HG03103 (cell line): Measurements from ENCODE around the gene ST3GAL4.
"Not testable (repeated sequence)": the region's sequence is repeated elsewhere in the genome, so short reads cannot be mapped to it uniquely, and the experiment has no call there.

ENCODE experiments used
- ATAC-seq: cut with Tn5 transposase; IDR thresholded peaks from one replicate; pipeline ENCODE4 v1.9.1; 2021; ENCODE audit warnings: low read depth; ENCODE audit not compliant: unreplicated experiment

ST3GAL4 gene

GRCh38 chr11:126383339-126384335 is 28.2 kb downstream of the ST3GAL4 start:
- no peak for ATAC-seq

- no peak for ATAC-seq
These were observed 29.1 kb downstream of the ST3GAL4 start for GRCh38 chr11:126384449-126385070.

- ATAC-seq, result no peak
These were observed 30.7 kb downstream of the ST3GAL4 start for GRCh38 chr11:126385991-126386728.

- ATAC-seq, result not testable (repeated sequence)
These were observed 31.2 kb downstream of the ST3GAL4 start for GRCh38 chr11:126386729-126387071.

- no peak for ATAC-seq
These were observed 32.4 kb downstream of the ST3GAL4 start for GRCh38 chr11:126387857-126388256.

- ATAC-seq, result no peak
These were observed 34.9 kb downstream of the ST3GAL4 start for GRCh38 chr11:126390272-126390867.

- ATAC-seq, result no peak
These were observed 35.9 kb downstream of the ST3GAL4 start for GRCh38 chr11:126391286-126391954.

GRCh38 chr11:126391970-126392632 is 36.6 kb downstream of the ST3GAL4 start:
- peak; percentile 76 for ATAC-seq

GRCh38 chr11:126392633-126393013 is 37.1 kb downstream of the ST3GAL4 start:
- ATAC-seq, result peak; percentile 22

- ATAC-seq, result no peak
These were observed 37.7 kb downstream of the ST3GAL4 start for GRCh38 chr11:126393143-126393542.

- ATAC-seq, result no peak
These were observed 38.5 kb downstream of the ST3GAL4 start for GRCh38 chr11:126394036-126394435.

- not testable (repeated sequence) for ATAC-seq
These were observed 39.2 kb downstream of the ST3GAL4 start for GRCh38 chr11:126394634-126395072.

- ATAC-seq, result not testable (repeated sequence)
These were observed 40.3 kb downstream of the ST3GAL4 start for GRCh38 chr11:126395784-126396183.

- not testable (repeated sequence) for ATAC-seq
These were observed 40.8 kb downstream of the ST3GAL4 start for GRCh38 chr11:126396266-126396665.

- no peak for ATAC-seq
These were observed 41.5 kb downstream of the ST3GAL4 start for GRCh38 chr11:126396965-126397364.

GRCh38 chr11:126398296-126398695 is 42.8 kb downstream of the ST3GAL4 start:
- ATAC-seq, result no peak

GRCh38 chr11:126398721-126399120 is 43.2 kb downstream of the ST3GAL4 start:
- no peak for ATAC-seq

GRCh38 chr11:126400019-126400418 is 44.5 kb downstream of the ST3GAL4 start:
- ATAC-seq, result no peak

- ATAC-seq, result no peak
These were observed 45.0 kb downstream of the ST3GAL4 start for GRCh38 chr11:126400479-126400878.
